Sigmoid colon (tissue), 7 donors: ENCODE results near the gene PLA2G4D. TPM values are rescaled to one million over a fixed set of nuclear protein-coding genes. Genes with fewer than 3 reads are reported as not detected.

Experiments
- DNase-seq: peaks from one replicate; pipeline ENCODE4 v3.0.0-alpha.2; 2019
- H3K27ac ChIP-seq, 4 donors: fragments of 200-600 bp; sonication (generic); one replicate each; pipeline ENCODE4 v1.5.1; 2016 to 2019; ENCODE audit warnings: mild to moderate bottlenecking in 1 of 4
- H3K27me3 ChIP-seq, 3 donors: fragments of 200-600 bp; sonication (generic); one replicate each; pipeline ENCODE4 v1.5.1; 2019; ENCODE audit warnings: mild to moderate bottlenecking in 1 of 3
- H3K36me3 ChIP-seq, 4 donors: fragments of 200-600 bp; sonication (generic); one replicate each; pipeline ENCODE4 v1.5.1; 2016 to 2019
- H3K4me1 ChIP-seq, 4 donors: fragments of 200-600 bp; sonication (generic); one replicate each; pipeline ENCODE4 v1.5.1; 2017 to 2019
- H3K4me3 ChIP-seq, 4 donors: fragments of 200-600 bp; sonication (generic); one replicate each; pipeline ENCODE4 v1.5.1; 2017 to 2019; ENCODE audit warnings: mild to moderate bottlenecking in 2 of 4, moderate library complexity in 1 of 4
- H3K9me3 ChIP-seq, 4 donors: fragments of 200-600 bp in 3 of 4; sonication (generic) in 3 of 4; one replicate each; pipeline versions ENCODE4 v1.5.1 to v1.6.1; 2013 to 2019
- EP300 ChIP-seq, 4 donors: sonication (generic); formaldehyde crosslinking; IDR thresholded peaks; one replicate each; pipeline ENCODE4 v1.6.1; 2017; ENCODE audit warnings: antibody characterized with exemption in 4 of 4
- POLR2A ChIP-seq, 2 donors: fragments of 450-650 bp; IDR thresholded peaks; one replicate each; pipeline ENCODE4 v1.6.1; 2016; ENCODE audit warnings: antibody characterized with exemption in 2 of 2, mild to moderate bottlenecking in 2 of 2, moderate library complexity in 2 of 2
- POLR2AphosphoS5 ChIP-seq, 4 donors: sonication (generic); formaldehyde crosslinking; IDR thresholded peaks; one replicate each; pipeline ENCODE4 v1.6.1; 2017; ENCODE audit warnings: antibody characterized with exemption in 4 of 4
- WGBS, 2 donors: extraction: QIAGEN DNeasy Blood & Tissue Kit; methylation state at CpG; one replicate each; pipeline ENCODE4 v1.1.7; 2013; 5-methylcytosine and 5-hydroxymethylcytosine counted together
- intact Hi-C: fragments of 100-400 bp; cut with DNase I; formaldehyde crosslinking; loops from one replicate; pipeline ENCODE4 v1.15.1; 2023
- polyA plus RNA-seq, 3 donors: library from polyadenylated mRNA; stranded (reverse); fragments of 200-250 nt; gene quantifications; one replicate each; pipeline ENCODE4 v1.2.3, GENCODE V29; 2013
- total RNA-seq, 4 donors: library from RNA; depleted of rRNA; stranded (reverse); fragments of >200 nt; gene quantifications; one replicate each; pipeline ENCODE4 v1.1.0, GENCODE V29; 2016
- TF ChIP-seq, protein P1 (sequence below), 4 experiments: fragments of 450-650 bp in 3 of 4; fragments of 200-600 bp in 1 of 4; IDR thresholded peaks; one replicate each; pipeline ENCODE4 v1.5.1; 2016 to 2019; ENCODE audit warnings: antibody characterized with exemption in 4 of 4, mild to moderate bottlenecking in 3 of 4, moderate library complexity in 2 of 4
- donor health status: healthy with polysubstance abuse.
- donor health status: Bipolar disorder and iron deficiency.
- donor health status: healthy.

Gene PLA2G4D
- total and polyA plus RNA-seq, 7 donors = under 0.01 to 0.31 (median 0.28) TPM; not detected in 4

DNA sequence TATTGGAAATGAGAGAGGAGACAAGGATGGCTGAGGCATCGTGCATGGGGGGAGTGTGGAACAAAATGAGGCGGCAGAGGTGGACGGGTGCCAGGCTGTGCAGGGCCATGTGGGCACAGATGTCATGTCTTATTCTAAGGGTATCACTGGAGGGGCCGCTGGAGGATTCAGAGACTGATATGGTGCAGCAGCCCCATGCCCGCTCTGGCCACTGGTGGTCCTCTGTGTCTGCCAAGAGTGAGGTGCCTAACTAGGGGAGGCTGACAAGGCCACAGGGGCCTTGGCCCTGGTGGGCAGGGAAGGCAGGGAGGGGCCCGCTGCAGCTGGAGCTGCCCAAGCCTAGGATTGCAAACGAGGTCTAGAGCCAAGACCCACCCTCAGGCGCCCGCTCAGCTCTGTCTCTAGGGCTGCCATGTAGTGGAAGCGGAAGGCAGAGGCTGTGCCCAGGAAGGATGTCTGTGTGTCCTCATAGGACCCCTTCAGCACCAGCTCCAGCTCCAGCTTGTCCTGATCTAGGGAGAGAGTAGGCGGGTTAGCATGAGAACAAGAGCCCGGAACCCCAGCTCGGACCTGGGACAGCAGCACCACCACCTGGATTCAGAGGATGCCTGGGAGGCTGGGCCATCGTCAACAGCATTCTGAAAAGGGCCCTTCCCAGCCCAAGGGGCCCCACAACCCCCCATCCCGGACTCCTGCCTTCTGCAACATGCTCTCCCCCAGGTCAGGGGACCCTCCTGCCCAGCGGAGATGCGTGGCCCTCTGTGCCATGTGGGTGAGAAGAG, 11.3 kb downstream of the PLA2G4D start:
- no peak for TF ChIP-seq POLR2A (IDR thresholded peaks at IDR 0.05)
- TF ChIP-seq POLR2AphosphoS5 (IDR thresholded peaks at IDR 0.05) = no peak
- TF ChIP-seq EP300 (IDR thresholded peaks at IDR 0.05) = no peak
- TF ChIP-seq, protein P1, sequence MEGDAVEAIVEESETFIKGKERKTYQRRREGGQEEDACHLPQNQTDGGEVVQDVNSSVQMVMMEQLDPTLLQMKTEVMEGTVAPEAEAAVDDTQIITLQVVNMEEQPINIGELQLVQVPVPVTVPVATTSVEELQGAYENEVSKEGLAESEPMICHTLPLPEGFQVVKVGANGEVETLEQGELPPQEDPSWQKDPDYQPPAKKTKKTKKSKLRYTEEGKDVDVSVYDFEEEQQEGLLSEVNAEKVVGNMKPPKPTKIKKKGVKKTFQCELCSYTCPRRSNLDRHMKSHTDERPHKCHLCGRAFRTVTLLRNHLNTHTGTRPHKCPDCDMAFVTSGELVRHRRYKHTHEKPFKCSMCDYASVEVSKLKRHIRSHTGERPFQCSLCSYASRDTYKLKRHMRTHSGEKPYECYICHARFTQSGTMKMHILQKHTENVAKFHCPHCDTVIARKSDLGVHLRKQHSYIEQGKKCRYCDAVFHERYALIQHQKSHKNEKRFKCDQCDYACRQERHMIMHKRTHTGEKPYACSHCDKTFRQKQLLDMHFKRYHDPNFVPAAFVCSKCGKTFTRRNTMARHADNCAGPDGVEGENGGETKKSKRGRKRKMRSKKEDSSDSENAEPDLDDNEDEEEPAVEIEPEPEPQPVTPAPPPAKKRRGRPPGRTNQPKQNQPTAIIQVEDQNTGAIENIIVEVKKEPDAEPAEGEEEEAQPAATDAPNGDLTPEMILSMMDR (IDR thresholded peaks at IDR 0.05) = no peak
- no peaks in the 10 kb centered on the region for H3K36me3 ChIP-seq
- peaks cover 5 to 21% (median 6%) of the 10 kb centered on the region in 3 donors for H3K27me3 ChIP-seq
- no peaks in the 10 kb centered on the region for H3K9me3 ChIP-seq
- no peak overlapping the region for H3K4me3 ChIP-seq
- intact Hi-C loops = no loop called here
- DNase-seq = no peak
- no peak overlapping the region for H3K27ac ChIP-seq
- WGBS, 2 donors = 91 to 92% methylated on average over 17 of the region's 17 CpGs
- H3K4me1 ChIP-seq = peaks cover 0 to 4% (median 0%) of the 10 kb centered on the region in 4 donors

DNA sequence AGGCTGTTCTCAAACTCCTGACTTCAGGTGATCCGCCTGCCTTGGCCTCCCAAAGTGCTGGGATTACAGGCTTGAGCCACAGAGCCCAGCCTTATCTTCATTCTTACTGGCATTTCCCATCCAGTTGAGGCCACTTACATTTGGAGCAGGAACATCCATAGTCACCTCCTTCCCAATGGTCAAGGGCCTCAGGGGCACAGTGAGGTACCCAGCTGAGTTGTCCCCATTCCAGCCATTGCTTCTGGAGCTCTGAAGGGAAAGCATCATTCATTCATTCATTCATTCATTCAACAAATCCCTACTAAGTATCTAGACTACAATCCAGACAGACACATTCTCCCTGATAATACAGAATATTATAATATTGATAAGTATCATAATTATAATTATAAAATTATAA, 12.2 kb downstream of the PLA2G4D start:
- no peak for DNase-seq
- intact Hi-C loops = no loop called here
- Histone ChIP-seq H3K27ac (no peak overlapping the region), H3K9me3 (no peaks in the 10 kb centered on the region), H3K4me1 (peaks cover 0 to 4% (median 0%) of the 10 kb centered on the region in 4 donors), H3K27me3 (peaks cover 5 to 21% (median 6%) of the 10 kb centered on the region in 3 donors), H3K4me3 (no peak overlapping the region), H3K36me3 (no peaks in the 10 kb centered on the region)
- TF ChIP-seq POLR2A (IDR thresholded peaks at IDR 0.05) (no peak), POLR2AphosphoS5 (IDR thresholded peaks at IDR 0.05) (no peak), EP300 (IDR thresholded peaks at IDR 0.05) (no peak)
- TF ChIP-seq, protein P1 (IDR thresholded peaks at IDR 0.05) = no peak
- 90 to 91% methylated on average over 1 of the region's 1 CpG for whole genome bisulfite sequencing, 2 donors

DNA sequence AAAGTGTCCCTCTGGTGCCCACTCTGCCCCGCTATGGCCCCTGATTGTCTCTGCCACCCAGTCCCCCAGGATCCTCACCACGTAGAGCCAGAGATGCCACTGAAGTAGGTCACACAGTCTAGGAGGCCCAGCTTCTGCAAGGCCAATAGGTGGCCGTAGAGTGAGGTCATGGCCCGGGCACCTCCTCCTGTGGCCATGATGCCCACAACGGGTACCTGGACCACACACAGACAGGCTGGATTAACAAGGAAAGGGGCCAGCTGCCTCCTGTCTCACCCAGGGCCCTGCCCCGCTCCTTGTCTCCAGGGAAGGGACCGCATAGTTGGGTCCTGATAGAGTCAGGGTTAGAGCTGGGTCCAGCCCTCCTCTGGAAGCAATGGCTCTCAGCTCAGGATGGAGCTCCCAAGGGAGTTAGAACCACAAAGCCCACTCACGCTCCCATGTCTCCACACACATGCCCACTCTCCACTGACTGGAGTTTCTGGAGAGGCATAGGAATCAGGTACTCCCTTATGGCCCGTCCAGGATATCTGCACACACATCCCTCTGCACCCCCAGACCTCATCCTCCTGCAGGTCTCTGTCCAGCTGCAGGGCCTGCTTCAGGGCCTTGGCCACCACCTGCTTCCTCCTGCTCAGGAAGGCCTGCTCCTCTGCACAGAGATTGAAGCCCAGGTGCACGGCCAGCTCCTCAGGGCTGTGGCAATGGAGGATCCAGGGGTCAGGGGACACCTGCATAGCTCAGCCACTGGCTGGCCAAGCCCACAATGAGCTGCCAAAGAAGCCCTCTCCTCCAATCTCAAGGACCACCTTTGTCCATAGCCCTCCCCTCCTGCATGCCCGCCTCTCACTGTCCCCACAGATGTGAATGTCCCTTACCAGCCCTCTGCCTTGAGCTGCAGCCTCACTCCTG, 13.2 kb downstream of the PLA2G4D start:
- DNase-seq = no peak
- Histone ChIP-seq H3K4me3 (no peak overlapping the region), H3K27ac (no peak overlapping the region), H3K27me3 (peaks cover 5 to 21% (median 6%) of the 10 kb centered on the region in 3 donors), H3K9me3 (no peaks in the 10 kb centered on the region), H3K4me1 (peaks cover 0 to 4% (median 0%) of the 10 kb centered on the region in 4 donors), H3K36me3 (no peaks in the 10 kb centered on the region)
- WGBS, 2 donors = 83 to 89% methylated on average over 11 of the region's 11 CpGs
- TF ChIP-seq POLR2A (IDR thresholded peaks at IDR 0.05) = no peak
- TF ChIP-seq, protein P1 (IDR thresholded peaks at IDR 0.05) = no peak
- TF ChIP-seq POLR2AphosphoS5 (IDR thresholded peaks at IDR 0.05) = no peak
- TF ChIP-seq EP300 (IDR thresholded peaks at IDR 0.05) = no peak
- intact Hi-C loops = no loop called here

DNA sequence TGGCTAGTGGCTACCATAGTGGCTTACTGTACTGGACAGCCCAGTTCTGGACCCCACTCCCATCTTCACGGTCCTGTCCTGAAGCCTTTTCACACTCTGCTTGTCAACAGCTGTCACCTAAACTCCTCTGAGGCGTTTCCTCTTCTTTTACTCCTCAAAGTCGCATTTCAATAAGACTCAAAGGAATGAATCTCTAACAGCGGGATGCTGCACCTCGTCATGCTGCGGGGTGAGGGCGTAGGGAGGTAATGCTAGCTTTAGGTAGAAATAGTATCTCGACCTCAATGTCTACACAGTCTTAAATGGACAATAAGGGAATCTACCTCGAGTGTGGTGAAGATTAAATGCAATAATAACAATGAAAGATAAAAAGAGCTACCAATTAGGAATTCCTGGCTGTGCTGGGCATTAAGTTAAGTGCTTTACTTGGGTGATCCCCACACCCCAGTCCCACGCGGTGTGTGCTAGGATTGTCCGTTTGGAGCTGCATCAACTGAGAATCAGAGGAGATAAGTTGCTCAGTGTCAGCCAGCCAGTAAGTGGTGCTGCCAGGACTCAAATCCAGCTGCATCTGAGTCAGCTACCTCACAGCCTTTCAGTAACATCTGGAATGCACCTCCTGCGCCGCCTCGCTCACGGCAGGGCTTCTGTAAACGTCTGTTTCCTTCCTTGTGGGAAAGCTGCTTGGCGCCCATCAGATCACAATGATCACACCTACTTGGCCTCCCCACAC, 14.0 kb downstream of the PLA2G4D start:
- peak; percentile 52 for DNase-seq
- peaks cover 0 to 4% (median 0%) of the 10 kb centered on the region in 4 donors for H3K4me1 ChIP-seq
- intact Hi-C loops = no loop called here
- H3K4me3 ChIP-seq = no peak overlapping the region
- H3K9me3 ChIP-seq = no peaks in the 10 kb centered on the region
- TF ChIP-seq POLR2AphosphoS5 (IDR thresholded peaks at IDR 0.05) = no peak
- TF ChIP-seq EP300 (IDR thresholded peaks at IDR 0.05) = no peak
- no peak for TF ChIP-seq POLR2A (IDR thresholded peaks at IDR 0.05)
- TF ChIP-seq, protein P1 (IDR thresholded peaks at IDR 0.05) = no peak
- H3K27ac ChIP-seq = no peak overlapping the region
- peaks cover 5 to 21% (median 6%) of the 10 kb centered on the region in 3 donors for H3K27me3 ChIP-seq
- 65 to 74% methylated on average over 18 of the region's 18 CpGs for WGBS, 2 donors
- no peaks in the 10 kb centered on the region for H3K36me3 ChIP-seq
